ENCODE measurements around the gene PKM. TPM values are rescaled to one million over a fixed set of nuclear protein-coding genes. Genes with fewer than 3 reads are reported as not detected.
A peak's percentile ranks its signal among the peaks of the same experiment; 100 is the strongest.

Gene PKM
- total and polyA plus RNA-seq, 2 donors (not counting 3 experiments of a cell fraction or from before 2014, with no cell fraction given) = 689 to 968 TPM

DNA sequence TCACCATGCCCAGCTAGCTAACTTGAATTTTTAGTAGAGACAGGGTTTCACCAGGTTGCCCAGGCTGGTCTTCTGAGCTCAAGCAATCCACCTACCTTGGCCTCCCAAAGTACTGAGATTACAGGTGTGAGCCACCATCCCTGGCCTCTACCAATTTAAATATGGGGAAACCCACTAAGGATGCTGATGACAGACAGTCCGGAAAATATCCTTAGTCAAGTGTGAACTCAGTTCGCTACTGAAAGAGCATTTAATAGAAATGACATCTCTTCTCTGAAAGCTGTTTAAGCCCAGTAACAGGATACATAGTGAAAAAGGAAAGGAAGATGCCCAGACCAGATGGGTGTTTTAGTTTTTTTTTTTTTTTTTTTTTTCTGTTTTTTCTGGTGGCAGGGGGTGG is 25.7 kb downstream of the PKM start:
- no peak for DNase-seq (ENCODE audit: low read depth, low spot score)
- dilution Hi-C loops (cut with MboI; ENCODE audit: extremely low pct_ligation_motif_present, low sequenced_read_pairs) = no loop called here
- ChIA-PET POLR2A (no interaction called here), CTCF (interaction anchor here (0.6 kb wide), 1 partner anchor 453 kb away, joined by 3 read pairs; no protein-coding TSS in a partner anchor)
- intact Hi-C loops (cut with micrococcal nuclease) = no loop called here
- no peak overlapping the region for H3K4me3 ChIP-seq (replicated peaks in 1 of 3; ENCODE audit: insufficient read depth in 1 of 3, low read depth in 1 of 3, low read length in 3 of 3)
- peaks cover 9% of the 10 kb centered on the region for H3K79me2 ChIP-seq (ENCODE audit: control insufficient read depth, insufficient read depth, low read length)
- peaks cover 67 to 70% of the 10 kb centered on the region in 2 experiments for H3K36me3 ChIP-seq (ENCODE audit: control insufficient read depth in 2 of 2, extremely low read depth in 1 of 2, insufficient read depth in 2 of 2, low read length in 2 of 2)
- H3K27me3 ChIP-seq (ENCODE audit: control insufficient read depth in 2 of 2, insufficient read depth in 2 of 2, low read length in 2 of 2) = no peaks in the 10 kb centered on the region
- FAIRE-seq = peak; percentile 8
- no peak overlapping the region for H2AFZ ChIP-seq (ENCODE audit: low read depth, low read length)
- TF ChIP-seq GATA2 (IDR thresholded peaks at IDR 0.05; ENCODE audit: insufficient read depth, insufficient read length, low read depth, low read length) (no peak), FOS (IDR thresholded peaks at IDR 0.05; ENCODE audit: borderline replicate concordance, insufficient read depth, low read length) (no peak), JUN (IDR thresholded peaks at IDR 0.05; ENCODE audit: borderline replicate concordance, insufficient read depth, insufficient read length, low read depth) (no peak), EZH2 (IDR thresholded peaks at IDR 0.05; ENCODE audit: borderline replicate concordance, low read depth, low read length, severe bottlenecking) (no peak), POLR2A (IDR thresholded peaks at IDR 0.05; ENCODE audit: low read depth, low read length) (no peak), POLR2AphosphoS5 (IDR thresholded peaks at IDR 0.05; ENCODE audit: insufficient read depth, low read depth, low read length) (no peak)
- TF ChIP-seq, protein P1, sequence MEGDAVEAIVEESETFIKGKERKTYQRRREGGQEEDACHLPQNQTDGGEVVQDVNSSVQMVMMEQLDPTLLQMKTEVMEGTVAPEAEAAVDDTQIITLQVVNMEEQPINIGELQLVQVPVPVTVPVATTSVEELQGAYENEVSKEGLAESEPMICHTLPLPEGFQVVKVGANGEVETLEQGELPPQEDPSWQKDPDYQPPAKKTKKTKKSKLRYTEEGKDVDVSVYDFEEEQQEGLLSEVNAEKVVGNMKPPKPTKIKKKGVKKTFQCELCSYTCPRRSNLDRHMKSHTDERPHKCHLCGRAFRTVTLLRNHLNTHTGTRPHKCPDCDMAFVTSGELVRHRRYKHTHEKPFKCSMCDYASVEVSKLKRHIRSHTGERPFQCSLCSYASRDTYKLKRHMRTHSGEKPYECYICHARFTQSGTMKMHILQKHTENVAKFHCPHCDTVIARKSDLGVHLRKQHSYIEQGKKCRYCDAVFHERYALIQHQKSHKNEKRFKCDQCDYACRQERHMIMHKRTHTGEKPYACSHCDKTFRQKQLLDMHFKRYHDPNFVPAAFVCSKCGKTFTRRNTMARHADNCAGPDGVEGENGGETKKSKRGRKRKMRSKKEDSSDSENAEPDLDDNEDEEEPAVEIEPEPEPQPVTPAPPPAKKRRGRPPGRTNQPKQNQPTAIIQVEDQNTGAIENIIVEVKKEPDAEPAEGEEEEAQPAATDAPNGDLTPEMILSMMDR (IDR thresholded peaks at IDR 0.05; ENCODE audit: extremely low read depth in 1 of 2, insufficient read depth in 1 of 2, low read depth in 1 of 2, low read length in 2 of 2) = no peak
- TF ChIP-seq, protein P2, sequence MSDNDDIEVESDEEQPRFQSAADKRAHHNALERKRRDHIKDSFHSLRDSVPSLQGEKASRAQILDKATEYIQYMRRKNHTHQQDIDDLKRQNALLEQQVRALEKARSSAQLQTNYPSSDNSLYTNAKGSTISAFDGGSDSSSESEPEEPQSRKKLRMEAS (IDR thresholded peaks at IDR 0.05; ENCODE audit: insufficient read depth, insufficient read length) = no peak
- H3K4me1 ChIP-seq (ENCODE audit: control insufficient read depth, extremely low read depth, insufficient read depth, low read length) = peaks cover 8% of the 10 kb centered on the region
- H3K27ac ChIP-seq (ENCODE audit: insufficient read depth, low read depth, low read length) = no peak overlapping the region
- H3K9ac ChIP-seq (replicated peaks; ENCODE audit: extremely low read depth, insufficient read depth, low read length) = no peak overlapping the region
- no peaks in the 10 kb centered on the region for H4K20me1 ChIP-seq (replicated peaks; ENCODE audit: control insufficient read depth, extremely low read depth, insufficient read depth, low read length)
- no peaks in the 10 kb centered on the region for H3K9me3 ChIP-seq (replicated peaks; ENCODE audit: control insufficient read depth, insufficient read depth, low read length)
- no peaks in the 10 kb centered on the region for H3K9me1 ChIP-seq (replicated peaks; ENCODE audit: control insufficient read depth, extremely low read depth, insufficient read depth, low read length)
- H3K4me2 ChIP-seq (ENCODE audit: insufficient read depth, low read length) = no peak overlapping the region
- BruUV-seq (replicated peaks) = no TSS peak
